Activated gamma-delta T cell treated with anti-CD3 and anti-CD28 coated beads, Interleukin-2, amount 50 U/mL, for 16 hours (primary cell): ENCODE results near the gene KCTD14.
"Not testable (repeated sequence)": the region's sequence is repeated elsewhere in the genome, so short reads cannot be mapped to it uniquely, and the experiment has no call there.

Source experiments
- DNase-seq: peaks from one replicate; pipeline ENCODE4 v3.0.0-alpha.2; 2020; ENCODE audit warnings: low read depth

The KCTD14 gene

DNA sequence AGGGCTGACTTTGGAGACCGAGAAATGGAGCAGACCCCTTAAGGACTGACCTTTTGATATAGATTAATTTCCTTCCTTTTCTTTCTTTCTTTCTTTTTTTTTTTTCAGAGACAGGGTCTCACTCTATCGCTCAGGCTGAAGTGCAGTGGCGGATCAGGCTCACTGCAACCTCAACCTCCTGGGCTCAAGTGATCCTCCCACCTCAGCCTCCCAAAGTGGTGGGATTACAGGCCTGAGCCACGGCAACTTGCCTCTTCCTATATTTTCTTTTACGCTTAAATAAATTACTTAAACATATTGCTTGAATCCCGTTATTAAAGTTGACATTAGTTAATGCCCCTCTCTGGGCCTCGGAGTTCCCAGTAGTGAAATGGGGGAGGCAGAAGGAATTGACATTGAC lies 350 bp upstream of the KCTD14 start:
- no peak for DNase-seq

DNA sequence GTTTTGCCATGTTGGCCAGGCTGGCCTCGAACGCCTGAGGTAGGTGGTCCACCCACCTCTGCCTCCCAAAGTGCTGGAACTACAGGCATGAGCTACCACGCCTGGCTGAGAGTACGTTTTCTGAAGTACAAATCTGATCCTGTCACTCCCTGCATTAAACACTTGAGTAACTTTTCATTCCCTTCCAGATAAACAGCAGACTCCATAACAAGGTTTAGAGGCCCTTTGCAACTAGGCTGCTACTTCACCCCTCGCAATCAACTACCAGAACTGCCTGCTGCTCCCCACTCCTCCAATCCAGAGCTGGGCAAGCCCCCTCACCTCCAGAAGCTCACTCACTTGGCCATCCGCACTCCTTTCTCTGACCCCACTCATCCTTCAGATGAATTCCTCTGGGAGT lies 1.5 kb downstream of the KCTD14 start:
- no peak for DNase-seq

DNA sequence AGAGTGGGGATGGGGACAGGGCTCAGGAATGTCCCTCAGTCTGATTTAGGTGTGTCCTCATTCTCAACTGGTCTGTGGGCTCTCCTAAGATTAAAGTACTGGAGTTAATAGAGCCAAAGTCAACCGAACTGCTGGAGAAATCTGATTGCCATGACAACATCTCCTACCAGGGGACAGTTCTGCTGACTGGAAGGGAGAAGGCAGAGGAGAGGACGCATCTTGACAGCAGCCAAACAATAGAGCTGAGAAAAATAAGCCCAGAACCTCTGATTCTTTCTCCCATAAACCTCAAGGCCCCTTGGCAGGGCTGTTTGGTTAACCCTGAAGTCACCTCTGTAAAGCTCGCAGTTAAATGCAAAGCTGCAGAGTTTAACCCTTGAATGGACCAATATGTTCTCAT lies 2.8 kb downstream of the KCTD14 start:
- no peak for DNase-seq

DNA sequence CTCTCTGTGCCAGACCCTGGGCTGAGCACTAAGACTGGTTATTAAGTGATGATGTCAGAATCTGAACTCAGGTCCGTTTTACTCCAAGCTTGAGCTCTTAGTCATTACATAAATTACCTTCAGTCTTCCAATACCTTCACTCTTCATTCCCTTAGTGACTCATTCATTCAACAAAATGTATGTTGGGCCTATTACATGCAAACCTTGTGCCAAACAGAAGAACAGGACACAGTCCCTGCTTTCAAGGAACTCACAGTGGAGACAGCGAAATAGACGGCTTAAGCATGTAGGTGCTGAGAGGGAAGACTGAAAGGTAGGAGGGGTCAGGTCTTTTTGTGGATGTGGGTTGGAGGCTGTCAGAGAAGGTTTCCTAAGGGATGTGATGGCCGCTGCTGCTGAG lies 3.3 kb downstream of the KCTD14 start:
- no peak for DNase-seq

DNA sequence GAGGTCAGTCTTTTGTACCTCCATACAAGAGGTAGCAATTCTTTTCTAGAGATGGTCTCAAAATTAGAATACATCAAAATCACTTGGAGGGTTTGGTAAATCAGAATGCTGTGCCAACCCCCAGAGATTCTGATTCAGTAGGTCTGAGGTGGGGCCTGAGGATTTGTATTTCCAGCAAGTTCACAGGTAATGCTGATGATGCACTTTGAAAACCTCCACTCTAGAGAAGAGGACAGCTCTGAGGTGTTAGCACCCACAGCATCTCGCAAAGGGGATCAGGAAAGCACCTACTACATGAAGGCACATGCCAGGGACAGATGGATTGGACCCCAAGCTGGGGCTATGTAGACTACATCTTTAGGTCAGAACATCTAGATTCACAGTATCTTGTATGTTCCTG lies 7.2 kb downstream of the KCTD14 start:
- DNase-seq = no peak

DNA sequence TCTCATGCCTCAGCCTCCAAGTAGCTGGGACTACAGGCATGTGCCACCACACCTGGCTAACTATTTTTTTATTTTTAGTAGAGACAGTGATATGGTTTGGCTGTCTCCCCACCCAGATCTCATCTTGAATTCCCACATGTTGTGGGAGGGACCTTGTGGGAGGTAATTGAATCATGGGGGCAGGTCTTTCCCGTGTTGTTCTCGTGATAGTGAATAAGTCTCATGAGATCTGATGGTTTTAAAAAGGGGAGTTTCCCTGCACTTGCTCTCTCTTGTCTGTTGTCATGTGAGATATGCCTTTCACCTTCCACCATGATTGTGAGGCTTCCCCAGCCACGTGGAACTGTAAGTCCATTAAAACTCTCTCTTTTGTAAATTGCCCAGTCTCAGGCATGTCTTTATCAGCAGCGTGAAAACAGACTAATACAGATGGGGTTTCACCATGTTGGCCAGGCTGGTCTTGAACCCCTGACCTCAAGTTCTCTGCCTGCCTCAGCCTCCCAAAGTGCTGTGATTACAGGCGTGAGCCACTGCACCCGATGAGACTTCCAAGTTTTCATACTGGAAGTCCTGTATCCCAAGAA lies 8.0 kb downstream of the KCTD14 start:
- DNase-seq = not testable (repeated sequence)

DNA sequence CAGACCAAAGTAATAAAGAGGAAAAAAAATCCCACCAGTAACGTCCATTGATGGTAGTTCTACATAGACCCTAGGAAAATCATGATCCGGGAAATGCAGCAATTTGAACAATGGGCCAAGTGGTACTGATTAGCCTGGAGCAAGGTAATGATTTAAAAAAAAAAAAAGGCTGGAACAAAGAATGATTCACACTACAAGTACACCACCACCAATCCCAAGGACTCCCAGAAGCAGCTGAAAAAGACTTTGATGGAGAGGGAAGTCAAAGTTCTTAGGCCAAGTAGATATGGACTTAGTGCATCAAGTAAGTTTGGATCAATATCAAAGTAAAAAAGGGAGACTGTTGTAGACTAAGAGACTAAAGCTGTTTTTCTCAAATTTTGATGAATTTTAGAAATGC lies 11.8 kb downstream of the KCTD14 start:
- DNase-seq = no peak

DNA sequence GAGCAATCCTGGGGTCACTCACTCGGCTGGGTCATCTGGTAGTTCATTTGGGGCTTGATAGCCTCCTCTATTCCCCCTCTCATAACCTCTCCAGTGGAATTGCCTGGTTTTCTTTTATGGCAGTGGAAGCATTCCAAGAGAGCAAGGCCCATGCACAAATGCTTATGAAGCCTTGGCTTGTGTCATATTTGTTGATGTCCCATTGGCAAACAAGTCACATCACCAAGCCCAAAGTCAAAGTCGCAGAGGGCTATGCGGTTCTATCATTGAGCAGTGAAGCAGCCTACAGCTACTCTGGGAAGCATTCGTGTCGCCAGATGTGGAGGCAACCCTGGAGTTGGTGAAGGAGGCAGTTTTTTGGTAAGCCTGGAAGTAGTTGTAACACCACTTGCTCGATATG lies 12.3 kb downstream of the KCTD14 start:
- DNase-seq = no peak

DNA sequence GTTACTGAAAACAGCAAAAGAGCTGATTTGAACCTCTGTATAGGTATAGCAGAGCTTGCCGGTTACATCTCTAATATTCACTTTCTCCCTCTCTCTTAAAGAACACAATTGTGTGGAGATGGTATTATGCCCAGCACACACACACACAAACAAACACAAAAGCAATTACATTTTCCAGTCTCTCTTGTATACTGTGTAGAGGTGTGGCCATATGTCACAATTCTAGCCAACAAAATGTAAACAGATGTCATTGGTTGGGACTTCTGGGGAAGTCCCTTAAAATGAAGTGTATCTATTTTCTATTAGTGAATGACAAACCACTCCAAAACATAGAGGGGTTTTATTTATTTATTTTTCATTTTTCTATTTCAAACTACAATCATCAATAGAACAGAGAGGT lies 12.8 kb downstream of the KCTD14 start:
- no peak for DNase-seq

DNA sequence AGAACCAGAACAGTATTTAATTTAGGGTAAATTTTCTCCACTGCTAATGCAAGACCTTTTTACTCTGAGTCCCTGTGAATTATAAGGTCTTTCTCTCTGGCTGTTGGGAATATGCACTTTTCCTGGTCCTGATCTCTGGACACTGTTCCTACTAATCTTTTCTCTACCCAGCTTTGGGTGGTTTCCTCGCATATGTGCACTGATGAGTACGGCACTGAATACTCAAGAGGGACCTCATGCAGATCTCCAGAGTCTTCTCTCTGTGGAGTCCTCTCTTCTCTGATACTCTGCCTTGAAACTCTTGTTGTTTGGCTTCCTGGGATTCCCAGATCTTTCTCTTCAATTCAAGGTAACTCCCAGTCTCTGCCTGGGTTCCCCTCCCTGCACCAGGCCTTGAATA lies 14.0 kb downstream of the KCTD14 start:
- DNase-seq = no peak

DNA sequence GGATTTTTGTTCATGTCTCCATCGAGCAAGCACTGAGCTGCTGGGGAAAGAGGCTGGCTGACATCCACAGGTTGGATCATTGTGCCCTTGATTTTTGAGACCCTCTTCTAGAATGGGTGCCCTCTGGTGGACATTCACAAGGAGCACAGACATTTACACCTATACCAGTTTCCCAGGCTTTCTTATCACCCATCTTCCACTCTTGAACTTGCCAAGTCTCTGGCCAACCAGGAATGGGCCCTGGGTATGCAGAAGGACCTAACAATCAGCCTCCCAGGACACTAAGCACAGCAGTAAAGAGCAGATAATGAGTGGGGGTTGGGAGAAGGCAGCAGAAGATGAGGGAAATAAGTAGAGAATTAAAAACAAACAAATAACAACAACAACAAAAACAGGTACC lies 22.9 kb downstream of the KCTD14 start:
- DNase-seq = peak; percentile 20

DNA sequence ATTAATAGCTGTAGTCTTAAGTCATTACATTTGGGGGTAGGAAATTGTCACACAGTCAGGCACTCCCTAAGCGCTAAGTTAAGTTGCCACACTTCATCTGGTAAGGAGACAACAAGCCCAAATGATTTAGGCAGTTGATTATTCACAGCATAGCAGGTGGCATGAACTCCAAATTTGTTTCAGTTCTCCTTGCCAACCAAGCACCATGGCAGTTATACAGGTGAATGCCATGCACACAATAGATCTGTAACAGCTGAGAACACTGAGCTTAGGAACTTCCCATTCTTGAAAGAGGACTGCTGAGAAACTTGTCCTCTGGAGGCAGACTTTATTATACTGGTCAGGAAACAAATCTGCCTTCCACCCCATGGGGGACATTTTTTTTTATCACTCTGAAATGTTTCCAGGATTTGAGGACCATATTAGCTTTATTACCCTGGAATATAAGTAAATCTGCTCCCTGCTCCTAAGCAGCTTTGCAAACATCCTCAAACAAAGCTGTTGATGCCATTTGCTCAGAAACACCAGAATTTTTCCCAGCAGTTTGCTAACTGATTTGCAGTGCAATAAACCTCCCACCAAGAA lies 23.5 kb downstream of the KCTD14 start:
- DNase-seq = no peak

DNA sequence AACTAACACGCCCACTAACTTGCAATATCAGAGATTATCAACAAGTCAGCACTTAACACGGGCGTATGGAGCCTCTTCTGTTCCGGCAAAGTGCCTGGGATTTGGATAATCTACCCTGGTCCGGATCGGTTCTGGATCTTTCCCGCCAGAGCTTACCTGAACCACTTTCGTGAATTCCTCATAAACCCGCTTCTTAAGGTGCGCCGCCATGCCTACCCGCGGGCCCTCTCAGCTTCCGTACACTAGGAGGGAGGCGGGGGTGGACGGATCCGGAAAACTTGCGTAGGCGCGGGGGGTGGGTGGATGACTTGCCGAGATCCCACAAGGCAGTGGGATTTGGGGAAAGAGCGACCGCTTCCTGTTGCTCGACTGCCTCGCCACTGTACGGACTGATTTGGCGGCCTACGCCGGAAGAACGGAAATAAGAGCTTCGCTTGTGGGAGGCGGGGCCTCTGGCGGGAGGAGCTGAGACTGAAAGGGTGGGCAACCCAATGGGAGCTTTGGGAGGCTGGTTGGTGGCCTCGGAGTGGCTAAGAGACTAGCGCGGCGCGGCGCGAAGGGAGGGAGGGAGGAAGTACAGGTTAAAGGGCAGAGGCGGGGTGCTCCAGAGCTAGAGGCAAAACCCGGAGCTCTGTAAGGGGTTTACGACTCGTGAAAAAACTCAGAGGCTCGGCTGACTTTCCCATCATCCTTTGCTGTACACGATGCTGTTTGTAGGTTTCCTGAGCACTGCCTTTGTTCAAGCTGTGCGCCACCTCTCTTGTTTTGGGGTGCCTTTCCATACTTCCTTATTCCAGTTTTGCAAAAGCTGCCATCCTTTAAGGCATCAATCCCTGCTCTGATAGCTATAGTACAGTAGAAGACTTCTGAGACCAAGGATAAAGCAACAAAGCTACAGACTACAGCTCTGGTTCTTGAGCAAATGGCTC lies 28.4 kb downstream of the KCTD14 start, which contains the start of gene INTS4:
Gene INTS4, minus strand, starts transcription at position 235 of the 929 bp plus-strand sequence. Its CDS starts 25 bp downstream, at position 210.
- DNase-seq = peak; percentile 96

DNA sequence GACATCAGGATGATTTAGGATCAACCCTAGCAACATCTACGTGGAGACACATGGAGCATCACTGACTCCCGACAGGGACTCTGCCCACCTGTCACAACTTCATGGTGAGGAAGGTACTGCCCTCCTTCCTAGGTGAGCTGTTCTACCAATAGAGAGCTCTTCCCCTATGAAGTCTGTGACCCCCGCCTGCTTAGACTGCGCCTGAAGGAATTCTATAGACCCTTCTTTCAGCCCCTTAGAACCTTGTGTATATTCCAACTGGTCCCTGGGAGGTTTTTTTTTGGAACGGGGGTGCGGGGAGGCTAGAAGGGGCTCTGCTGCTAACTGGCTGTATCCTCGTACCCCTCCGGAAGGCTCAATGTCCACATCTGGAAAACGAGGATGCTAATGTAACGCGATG lies 29.2 kb downstream of the KCTD14 start:
- DNase-seq = no peak

DNA sequence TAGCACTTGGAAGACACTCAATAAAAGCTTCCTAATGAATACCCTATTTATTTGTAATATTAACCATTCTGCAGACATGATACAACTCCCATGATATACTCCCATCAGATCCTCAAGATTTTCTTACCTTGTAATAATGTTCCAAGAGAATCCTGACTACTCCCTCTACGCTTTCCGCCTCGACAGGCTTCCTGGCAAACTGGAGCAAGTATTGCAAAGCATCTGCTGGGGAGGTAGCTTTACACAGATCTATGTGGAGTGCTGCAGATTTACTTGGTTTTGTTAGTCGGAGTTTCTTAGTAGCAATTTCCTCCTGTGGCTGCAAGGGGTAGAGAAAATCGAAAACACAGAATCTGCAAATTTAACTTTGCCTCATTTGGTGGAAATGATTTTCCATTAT lies 32.1 kb downstream of the KCTD14 start:
- DNase-seq = no peak

DNA sequence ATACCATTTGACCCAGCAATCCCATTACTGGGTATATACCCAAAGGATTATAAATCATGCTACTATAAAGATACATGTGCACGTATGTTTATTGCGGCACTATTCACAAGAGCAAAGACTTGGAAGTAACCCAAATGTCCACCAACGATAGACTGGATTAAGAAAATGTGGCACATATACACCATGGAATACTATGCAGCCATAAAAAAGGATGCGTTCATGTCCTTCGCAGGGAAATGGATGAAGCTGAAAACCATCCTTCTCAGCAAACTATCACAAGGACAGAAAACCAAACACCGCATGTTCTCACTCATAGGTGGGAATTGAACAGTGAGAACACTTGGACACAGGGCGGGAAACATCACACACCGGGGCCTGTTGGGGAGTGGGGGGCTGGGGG lies 36.6 kb downstream of the KCTD14 start:
- DNase-seq = not testable (repeated sequence)

DNA sequence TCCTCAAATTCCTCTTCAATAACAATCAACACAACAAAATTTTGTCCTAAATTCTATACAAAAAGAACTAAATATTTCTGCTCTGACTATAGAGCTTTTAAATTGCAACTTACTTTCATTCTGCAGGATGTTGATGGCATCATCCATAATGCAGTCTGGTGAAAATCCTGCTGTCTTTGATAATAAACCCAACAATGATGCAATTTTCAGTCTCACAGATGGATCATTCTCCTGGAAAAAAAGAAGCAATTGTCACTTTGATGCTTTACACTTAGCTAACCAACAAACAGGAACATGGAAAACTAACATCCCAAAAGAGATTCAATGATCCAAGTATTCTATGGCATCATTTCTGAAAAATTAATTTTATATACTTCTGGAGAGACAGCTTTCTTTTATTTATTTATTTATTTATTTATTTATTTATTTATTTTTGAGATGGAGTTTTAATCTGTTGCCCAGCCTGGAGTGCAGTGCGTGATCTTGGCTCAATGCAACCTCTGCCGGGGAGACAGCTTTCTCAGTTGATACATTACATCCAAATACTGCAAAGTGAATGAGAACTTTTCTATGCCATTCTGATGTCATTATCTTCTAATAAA lies 41.6 kb downstream of the KCTD14 start:
- DNase-seq = no peak

DNA sequence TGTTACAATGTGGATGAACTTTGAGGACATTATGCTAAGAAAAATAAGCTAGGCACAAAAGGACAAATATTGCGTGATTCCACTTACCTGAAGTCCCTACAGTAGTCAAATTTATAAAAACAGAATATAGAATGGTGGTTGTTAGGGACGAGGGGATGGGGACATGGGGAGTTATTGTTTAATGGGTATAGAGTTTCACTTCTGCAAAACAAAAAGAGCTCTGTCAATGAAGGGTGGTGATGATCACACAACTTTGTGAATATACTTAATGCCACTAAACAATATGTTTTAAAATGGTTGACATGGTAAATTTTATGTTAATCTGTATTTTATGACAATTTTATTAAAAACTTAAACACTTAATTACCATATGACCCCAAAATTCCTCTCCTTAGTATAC lies 54.7 kb downstream of the KCTD14 start:
- no peak for DNase-seq

DNA sequence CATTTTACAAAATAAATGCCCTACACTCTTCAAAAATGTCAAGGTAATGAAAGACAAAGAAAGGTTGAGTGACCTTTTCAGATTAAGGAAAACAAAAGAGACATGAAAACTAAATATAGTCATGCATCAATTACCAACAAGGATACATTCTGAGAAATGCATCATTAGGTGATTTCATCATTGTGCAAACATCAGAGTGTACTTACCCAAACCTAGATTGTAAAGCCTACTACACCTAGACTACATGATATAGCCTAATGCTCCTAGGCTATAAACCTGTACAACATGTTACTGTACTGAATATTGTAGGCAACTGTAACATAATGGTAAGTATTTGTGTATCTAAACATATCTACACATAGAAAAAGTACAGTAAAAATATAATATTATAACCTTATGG lies 55.3 kb downstream of the KCTD14 start:
- no peak for DNase-seq

DNA sequence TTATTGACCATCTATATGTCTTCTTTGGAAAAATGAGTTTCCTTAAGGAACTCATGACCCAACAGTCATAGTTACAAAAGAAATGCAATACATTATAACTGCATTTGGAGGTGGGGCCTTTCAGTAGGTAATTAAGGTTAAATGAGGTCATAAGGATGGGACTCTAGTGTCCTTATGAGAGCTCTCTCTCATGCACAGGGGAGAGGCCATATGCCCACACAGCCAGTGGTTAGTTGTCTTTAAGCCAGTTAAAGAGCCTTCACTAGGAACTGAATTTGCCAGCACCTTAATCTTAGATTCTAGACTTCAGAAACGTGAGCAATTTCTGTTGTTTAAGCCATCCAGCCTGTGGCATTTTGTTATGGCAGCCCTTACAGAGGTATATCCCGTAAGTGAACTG lies 56.0 kb downstream of the KCTD14 start:
- DNase-seq = no peak

DNA sequence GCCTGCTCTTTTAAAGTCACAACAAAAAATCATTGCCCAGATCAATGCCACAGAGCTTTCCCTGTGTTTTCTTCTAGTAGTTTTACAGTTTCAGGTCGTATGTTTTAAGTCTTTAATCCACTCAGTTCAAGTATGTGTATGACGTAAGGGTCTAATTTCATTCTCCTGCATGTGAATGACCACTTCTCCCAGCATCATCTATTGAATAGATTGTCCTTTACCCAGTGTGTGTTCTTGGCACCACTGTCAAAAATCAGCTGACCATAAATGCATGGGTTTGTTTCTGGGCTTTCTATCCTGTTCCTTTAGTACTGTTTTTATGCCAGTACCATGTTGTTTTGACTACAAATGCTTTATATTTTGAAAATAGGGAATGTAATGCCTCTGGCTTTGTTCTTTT lies 56.7 kb downstream of the KCTD14 start:
- no peak for DNase-seq
